NCI-H1436 treated with DMSO at 0.1 percent for 48 hours (cell line): ENCODE measurements around the gene YAP1.

Experiments used
- DNase-seq: peaks from one replicate; lab custom pipeline; 2025; lab: John Stamatoyannopoulos, UW

YAP1 gene

GRCh38 chr11:102117472-102118113, 7.3 kb downstream of the YAP1 start:
- DNase-seq, result no peak

GRCh38 chr11:102118937-102119336, 8.7 kb downstream of the YAP1 start:
- DNase-seq, result no peak

DNA sequence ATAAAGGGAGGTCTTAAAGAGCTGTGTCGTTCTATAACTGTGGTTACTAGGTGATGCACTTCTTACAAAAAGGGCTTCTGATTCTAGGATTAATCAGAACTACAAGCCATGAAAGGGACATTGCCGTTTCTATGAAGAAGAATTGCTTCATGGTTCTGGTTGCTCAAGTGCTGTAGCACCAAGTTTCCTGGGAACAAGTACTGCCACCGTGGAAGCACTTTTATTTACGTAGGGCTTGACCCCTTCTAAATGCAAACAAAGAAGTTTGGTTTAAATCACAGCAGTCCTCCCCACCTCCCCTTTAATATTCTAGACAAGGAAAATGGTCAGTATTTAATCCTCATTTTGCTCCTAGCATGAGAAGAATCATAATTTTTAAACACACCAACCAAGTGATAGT, 9.8 kb downstream of the YAP1 start:
- no peak for DNase-seq

GRCh38 chr11:102120437-102120973, 10.3 kb downstream of the YAP1 start:
- DNase-seq, result no peak

- DNase-seq, result no peak
Observed at GRCh38 chr11:102121329-102121728, 11.1 kb downstream of the YAP1 start.

- no peak for DNase-seq
Observed at GRCh38 chr11:102134597-102134996, 24.4 kb downstream of the YAP1 start.

- DNase-seq, result no peak
Observed at GRCh38 chr11:102135256-102135655, 25.0 kb downstream of the YAP1 start.

DNA sequence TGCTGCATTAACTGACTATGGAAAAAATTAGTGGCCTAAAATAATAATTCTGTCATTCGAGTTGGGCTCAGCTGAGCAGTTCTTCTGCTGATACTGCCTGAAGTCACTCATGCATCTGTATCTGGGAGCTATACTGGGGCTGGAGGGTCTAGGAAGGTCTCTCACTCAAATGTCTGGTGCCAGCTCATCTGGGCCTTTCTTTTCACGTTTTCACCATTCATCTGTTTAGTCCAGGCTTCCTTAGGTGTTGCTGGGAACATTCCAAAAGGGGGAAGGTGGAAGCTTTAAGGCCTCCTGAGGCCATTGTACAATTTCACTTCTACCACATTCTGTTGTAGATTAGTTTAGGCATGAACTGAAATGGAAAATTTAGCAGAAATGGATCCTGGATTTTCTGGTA, 28.0 kb downstream of the YAP1 start:
- DNase-seq, result no peak

DNA sequence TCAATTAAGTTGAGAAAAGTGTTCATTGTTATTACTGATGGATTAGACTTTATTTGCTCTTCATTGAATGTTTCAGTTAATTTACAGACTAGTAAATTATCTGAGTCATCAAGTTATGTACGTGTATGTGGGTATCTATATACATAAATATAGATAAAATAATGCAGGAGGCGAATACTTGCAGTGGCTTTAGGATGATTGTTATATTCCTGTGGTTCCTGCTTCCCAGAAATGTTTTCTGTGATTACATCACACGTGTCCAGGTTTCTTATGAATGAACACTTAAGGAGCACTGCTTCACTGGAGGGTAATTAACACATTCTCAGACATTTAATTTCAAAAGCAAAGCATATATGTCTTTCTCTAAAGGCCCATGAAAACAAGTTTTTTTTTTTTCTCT, 28.4 kb downstream of the YAP1 start:
- DNase-seq, result no peak

GRCh38 chr11:102139081-102139498, 28.8 kb downstream of the YAP1 start:
- DNase-seq, result no peak

DNA sequence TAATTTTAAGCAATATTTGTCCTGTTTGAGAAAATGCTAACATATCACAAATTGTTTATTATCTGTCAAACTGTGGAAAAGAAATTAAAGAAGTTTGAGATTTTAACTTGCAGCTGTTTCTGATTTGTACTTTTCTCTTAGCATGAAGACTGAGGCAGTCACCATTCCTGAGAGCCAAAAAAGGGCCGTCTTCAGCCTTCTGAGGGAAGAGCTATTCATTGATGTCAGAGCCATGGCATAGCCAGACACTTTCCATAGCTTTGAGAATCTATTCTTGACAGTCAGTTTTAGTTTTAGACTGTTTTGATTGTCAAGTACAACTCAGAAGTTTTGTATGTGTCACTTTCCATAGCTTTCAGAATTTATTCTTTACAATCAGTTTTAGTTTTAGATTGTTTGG, 32.1 kb downstream of the YAP1 start:
- no peak for DNase-seq

DNA sequence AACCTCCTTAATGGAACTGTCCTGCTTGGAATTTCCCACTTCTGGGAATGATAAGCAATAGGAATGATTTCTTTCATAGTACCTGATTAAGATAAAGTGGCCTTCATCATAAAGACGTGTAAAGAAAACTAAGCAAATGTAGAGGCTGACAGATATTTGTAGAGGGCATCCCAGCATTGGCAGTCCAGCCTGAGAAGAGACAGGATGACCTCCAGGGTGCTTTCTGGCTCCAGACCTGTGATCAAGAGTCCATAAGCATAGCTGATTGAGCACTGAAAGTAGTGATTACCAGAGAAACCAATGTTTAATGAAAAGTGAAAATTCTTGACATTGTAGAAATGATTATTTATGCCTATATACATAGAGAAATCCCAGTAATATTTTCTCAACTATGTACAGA, 33.6 kb downstream of the YAP1 start:
- no peak for DNase-seq

DNA sequence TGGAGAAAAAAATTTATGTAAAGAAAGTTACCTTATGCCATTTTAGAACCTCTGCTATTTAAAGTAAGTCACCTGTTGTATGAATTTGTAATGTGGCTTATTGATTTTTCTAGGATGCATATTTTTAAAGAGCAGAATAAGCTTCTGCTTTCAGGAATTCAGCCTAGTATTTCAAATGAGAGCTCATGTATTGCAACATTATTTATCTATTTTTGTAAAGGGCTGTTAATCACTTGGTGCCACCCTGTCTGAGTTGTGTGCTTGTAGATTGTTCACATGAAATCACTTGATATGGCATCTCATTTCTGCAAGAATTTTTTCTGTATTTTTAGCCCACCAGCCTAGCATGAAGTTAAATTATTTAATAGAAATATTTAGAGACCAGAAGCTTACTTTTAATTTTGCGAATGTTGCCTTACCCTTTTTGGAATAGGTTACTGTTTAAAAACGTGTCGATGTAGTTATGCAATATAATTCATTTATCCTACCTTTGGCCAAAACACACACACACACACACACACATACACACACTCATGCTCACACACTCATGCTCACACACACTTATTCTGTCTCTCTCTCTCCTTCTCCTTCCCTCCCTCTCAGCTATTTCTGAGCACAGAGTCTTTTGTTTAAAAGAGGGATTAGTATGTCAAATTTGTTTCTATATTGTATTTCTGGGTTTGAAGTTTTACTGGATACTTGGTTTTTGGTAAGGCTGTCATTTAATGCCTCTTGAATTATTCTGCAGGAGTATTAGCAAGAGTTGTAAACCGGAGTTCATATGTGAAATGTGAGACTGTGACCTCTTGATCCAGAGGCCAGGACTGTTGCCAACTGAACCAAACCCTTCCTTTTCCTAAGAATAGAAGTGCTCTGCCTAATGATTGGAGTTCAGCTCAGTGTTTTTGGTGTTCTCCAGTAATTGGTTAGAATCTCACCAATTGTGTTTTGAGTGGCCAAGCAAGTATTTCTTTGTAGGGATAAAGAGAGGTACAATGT, 34.4 kb downstream of the YAP1 start:
- DNase-seq, result no peak

- DNase-seq, result no peak
Observed at GRCh38 chr11:102147015-102147414, 36.8 kb downstream of the YAP1 start.

DNA sequence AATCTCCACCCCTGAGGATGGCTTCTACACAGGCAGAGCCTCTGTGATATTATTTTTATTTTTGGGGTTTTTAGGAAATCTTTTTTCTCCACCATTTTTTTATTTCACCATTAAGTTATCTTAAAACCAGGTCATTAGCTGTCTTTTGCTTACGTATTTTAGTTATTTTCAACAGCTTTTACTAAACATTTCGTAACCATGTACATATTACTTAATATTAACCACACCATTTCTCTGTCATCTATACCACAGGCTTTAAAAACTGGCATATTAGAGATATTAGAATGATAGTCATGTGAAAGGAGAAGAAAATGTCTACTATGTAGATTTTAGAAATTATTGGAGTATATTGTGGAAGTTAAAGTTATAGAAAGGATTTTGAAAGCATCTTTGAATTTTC, 37.4 kb downstream of the YAP1 start:
- no peak for DNase-seq

- no peak for DNase-seq
Observed at GRCh38 chr11:102148059-102148458, 37.8 kb downstream of the YAP1 start.

- DNase-seq, result no peak
Observed at GRCh38 chr11:102151784-102152525, 41.7 kb downstream of the YAP1 start.

GRCh38 chr11:102153082-102153481, 42.8 kb downstream of the YAP1 start:
- no peak for DNase-seq

DNA sequence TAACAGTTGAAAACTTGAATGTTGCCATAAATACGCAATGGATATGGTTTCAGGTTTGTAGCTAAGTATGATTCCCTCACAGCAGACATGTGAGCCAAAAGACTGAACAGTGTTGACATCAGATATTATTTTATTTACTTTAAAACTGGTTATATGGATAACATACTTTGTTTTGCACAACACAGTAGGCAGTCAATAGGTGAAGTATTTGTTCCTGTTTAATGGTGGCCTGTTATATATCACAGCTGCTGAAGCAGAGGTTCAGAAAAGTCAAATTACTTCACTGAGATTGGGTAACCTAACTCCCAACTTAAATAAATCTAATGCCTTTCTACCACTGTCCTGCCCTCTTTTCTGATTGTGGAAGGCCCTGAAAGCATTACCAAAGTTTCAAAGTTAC, 44.6 kb downstream of the YAP1 start:
- DNase-seq, result no peak

- no peak for DNase-seq
Observed at GRCh38 chr11:102155676-102156075, 45.4 kb downstream of the YAP1 start.

GRCh38 chr11:102157219-102157618, 47.0 kb downstream of the YAP1 start:
- DNase-seq, result no peak

DNA sequence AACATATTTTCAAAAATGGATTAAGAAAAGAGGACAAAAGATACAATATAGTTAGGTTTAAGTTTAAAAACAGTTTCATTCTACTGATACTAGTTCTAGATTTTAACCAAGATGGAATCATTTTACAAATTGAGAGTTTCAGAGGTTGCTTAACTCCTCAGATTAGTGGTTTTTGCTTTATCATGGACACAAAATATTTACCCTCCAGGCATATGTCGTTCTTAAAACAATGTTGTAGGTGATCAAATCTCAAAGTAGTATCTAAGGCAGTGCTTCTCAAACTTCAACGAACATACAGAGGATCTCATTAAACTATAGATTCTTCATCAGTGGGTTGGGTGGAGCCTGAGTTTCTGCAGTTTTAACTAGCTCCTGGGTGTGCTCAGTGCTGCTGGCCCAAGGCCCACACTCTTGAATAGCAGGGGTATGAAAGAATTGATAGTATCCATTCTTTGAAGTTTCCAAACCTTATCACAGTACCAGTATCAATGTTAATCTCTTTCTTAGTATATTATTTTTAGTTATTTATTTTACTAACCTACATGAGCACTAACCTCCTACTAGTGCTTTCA, 48.0 kb downstream of the YAP1 start:
- DNase-seq, result no peak
